Mammary microvascular endothelial cell (primary cell): ENCODE measurements around the gene ABCD3. TPM values are rescaled to one million over a fixed set of nuclear protein-coding genes. Genes with fewer than 3 reads are reported as not detected.

Experiments used
- total RNA-seq: library from RNA; depleted of rRNA; stranded (reverse); fragments of >200 nt; gene quantifications from 2 replicates; pipeline ENCODE4 v1.2.3, GENCODE V29; 2015

ABCD3 gene
- total RNA-seq: 22.7 and 25.8 TPM in 2 replicates

DNA sequence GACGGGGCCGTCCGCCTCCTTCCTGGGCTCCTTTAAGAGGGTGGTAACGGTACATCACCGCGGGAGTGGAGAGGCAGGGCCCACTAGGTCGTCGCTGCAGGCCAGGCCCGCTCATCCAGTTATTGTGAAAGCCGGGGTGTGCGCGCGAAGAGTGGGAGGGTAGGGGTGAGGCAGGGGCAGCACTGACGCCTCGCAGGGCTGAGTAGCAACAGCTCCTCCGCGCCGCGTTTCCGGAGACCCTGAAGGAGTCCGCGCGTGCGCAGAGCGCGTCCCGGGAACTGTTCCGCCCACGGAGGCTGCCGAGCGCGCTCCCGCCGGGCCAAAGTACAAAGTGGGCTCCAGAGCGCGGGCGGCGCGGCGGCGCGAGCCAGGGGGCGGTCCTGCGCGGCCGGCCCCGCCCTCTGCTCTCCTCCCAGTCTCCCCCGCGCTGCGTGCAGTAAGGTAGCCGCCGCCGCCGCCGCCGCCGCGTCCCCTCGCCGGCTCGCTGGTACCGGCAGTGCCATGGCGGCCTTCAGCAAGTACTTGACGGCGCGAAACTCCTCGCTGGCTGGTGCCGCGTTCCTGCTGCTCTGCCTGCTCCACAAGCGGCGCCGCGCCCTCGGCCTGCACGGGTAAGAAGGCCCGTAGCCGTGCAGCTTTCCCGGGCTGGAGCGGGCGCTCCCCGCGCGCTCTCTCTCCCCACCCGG lies at the start of gene ABCD3:
ABCD3 (plus strand) TSS at position 412 of the 686 bp plus-strand sequence; CDS start at position 502, 90 bp downstream.

DNA sequence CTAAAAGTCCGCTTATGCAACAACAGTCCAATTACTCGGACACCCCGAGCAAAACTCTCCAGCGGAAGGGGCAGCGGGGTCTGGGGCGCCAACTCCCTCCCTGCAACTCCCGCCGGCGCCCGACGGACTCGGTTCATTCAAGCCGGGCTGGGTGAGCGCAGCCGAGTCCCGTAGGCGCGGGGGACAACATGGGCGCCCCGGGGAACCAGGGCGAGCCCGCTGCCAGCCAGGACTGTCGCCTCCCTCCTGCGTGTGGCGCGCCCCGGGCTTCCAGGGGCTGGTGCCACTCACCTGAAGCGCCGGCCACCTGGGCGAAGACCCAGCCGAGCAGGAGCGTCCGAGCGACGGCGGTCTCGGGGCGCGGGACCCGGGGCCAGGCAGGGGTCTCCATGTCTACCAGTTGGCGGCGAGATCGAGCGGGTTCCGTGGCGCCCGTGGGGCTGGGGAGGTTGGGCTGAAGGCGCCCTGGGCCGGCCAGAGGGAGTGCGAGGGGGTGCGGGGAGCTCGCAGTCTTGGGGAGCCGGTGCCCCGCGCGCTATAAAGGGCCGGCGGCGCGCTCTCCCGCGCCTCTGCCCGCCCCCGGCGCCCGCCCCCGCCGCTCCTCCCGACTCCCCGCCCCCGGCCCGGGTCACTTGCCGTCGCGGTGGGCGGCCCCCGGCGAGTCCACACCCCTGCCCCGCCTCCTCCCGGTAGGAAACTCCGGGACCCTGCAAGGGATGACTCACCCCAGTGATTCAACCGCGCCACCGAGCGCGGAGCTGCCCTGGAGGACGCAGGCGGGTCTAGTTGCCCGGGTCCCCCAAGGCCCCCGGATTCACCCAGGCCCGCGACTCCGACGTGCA lies 123.3 kb downstream of the ABCD3 start, which contains the start of gene F3:
F3 (minus strand) TSS at position 514 of the 842 bp plus-strand sequence; CDS start at position 391, 123 bp downstream.

Other genes starting within 250 kb of the ABCD3 start
- 219 and 232 TPM in 2 replicates for gene ARHGAP29, start 180.8 kb upstream of the ABCD3 start, total RNA-seq
- gene F3, start 123.4 kb downstream of the ABCD3 start, total RNA-seq: 0.80 and 0.94 TPM in 2 replicates